ENCODE results near the gene NRBP1. TPM values are rescaled to one million over a fixed set of nuclear protein-coding genes. Genes with fewer than 3 reads are reported as not detected.

The NRBP1 gene
- total RNA-seq, 4 donors from 2014 or later, result 74.8 to 96.0 (median 85.8) TPM

GRCh38 chr2:27485496-27485895, 57.1 kb downstream of the NRBP1 start:
- H3K36me3 ChIP-seq, result peaks cover 17 to 50% (median 43%) of the 10 kb centered on the region in 4 donors
- intact Hi-C loops (cut with DNase I), result loop anchor here (5.0 kb wide), 1 partner anchor 58 kb away; the partner anchor contains the start of gene NRBP1

GRCh38 chr2:27489118-27489497, 60.7 kb downstream of the NRBP1 start:
- Histone ChIP-seq H3K27ac (replicated peaks in 1 of 4) (peak overlapping the region; percentile 73 to 82 (median 76)), H3K9me3 (no peaks in the 10 kb centered on the region), H3K4me3 (peak overlapping the region; percentile 62 to 70 (median 66)), H3K36me3 (peaks cover 0 to 22% (median 13%) of the 10 kb centered on the region in 4 donors), H3K4me1 (peaks cover 7 to 28% (median 23%) of the 10 kb centered on the region in 4 donors), H3K27me3 (no peaks in the 10 kb centered on the region)
- intact Hi-C loops (cut with DNase I), result loop anchor here (5.0 kb wide), 1 partner anchor 62 kb away; the partner anchor contains the start of gene NRBP1
- peak in 1 of 3 experiments; percentile 19 for TF ChIP-seq CTCF (IDR thresholded peaks at IDR 0.05)
- TF ChIP-seq POLR2A (IDR thresholded peaks at IDR 0.05; ENCODE audit: low read depth), result no peak
- TF ChIP-seq EP300 (IDR thresholded peaks at IDR 0.05), result no peak
- DNase-seq (ENCODE audit: extremely low spot score), result no peak
- 3% methylated on average over 11 of the region's 11 CpGs for WGBS

More at GRCh38 chr2:27485496-27485895, 57.1 kb downstream of the NRBP1 start:
- H3K27ac ChIP-seq (replicated peaks in 1 of 4), result no peak overlapping the region
- H3K27me3 ChIP-seq, result no peaks in the 10 kb centered on the region
- H3K4me3 ChIP-seq, result no peak overlapping the region
- WGBS, result 67% methylated on average over 3 of the region's 3 CpGs
- H3K9me3 ChIP-seq, result no peaks in the 10 kb centered on the region
- no peak for DNase-seq (ENCODE audit: extremely low spot score)
- TF ChIP-seq POLR2A (IDR thresholded peaks at IDR 0.05; ENCODE audit: low read depth) (no peak), CTCF (IDR thresholded peaks at IDR 0.05) (no peak), POLR2AphosphoS5 (IDR thresholded peaks at IDR 0.05) (no peak), EP300 (IDR thresholded peaks at IDR 0.05) (no peak)
- H3K4me1 ChIP-seq, result peaks cover 7 to 24% (median 19%) of the 10 kb centered on the region in 4 donors

GRCh38 chr2:27489498-27490397, 61.3 kb downstream of the NRBP1 start, which contains the start of gene IFT172:
TSS of gene IFT172 (minus strand) at chr2:27489743. CDS start at chr2:27489653, 90 bp downstream.
- Histone ChIP-seq H3K9me3 (no peaks in the 10 kb centered on the region), H3K4me3 (peak within 1 kb of the TSS; percentile 62 to 70 (median 66)), H3K27ac (replicated peaks in 1 of 4) (peak within 1 kb of the TSS; percentile 73 to 82 (median 76)), H3K4me1 (peaks cover 10 to 35% (median 29%) of the 10 kb centered on the region in 4 donors), H3K27me3 (peaks cover 0 to 1% (median 0%) of the 10 kb centered on the region in 4 donors), H3K36me3 (peaks cover 0 to 15% (median 7%) of the 10 kb centered on the region in 4 donors)
- TF ChIP-seq EP300 (IDR thresholded peaks at IDR 0.05), result no peak
- TF ChIP-seq CTCF (IDR thresholded peaks at IDR 0.05), result no peak
- peak; percentile 97 to 98 for TF ChIP-seq POLR2AphosphoS5 (IDR thresholded peaks at IDR 0.05)
- TF ChIP-seq POLR2A (IDR thresholded peaks at IDR 0.05; ENCODE audit: low read depth), result peak; percentile 20
- WGBS, result 20% methylated on average over 16 of the region's 43 CpGs
- intact Hi-C loops (cut with DNase I), result loop anchor here (2.0 to 5.0 kb wide), 2 partner anchors 62 to 93 kb away; partner anchors contain the start of genes NRBP1 and ZNF512
- DNase-seq (ENCODE audit: extremely low spot score), result peak; percentile 100

Small RNA genes within 50 kb of the gene (small RNA-seq; reads per million reads assigned to genes)
- 0 reads per million in 3 donors for gene RNU6-986P

Other genes starting within 250 kb of the NRBP1 start
- gene ATRAID, start 216.6 kb upstream of the NRBP1 start, total RNA-seq, result 100 to 1,000 TPM; 118 to 143 (median 130) TPM
- 10 to 100 TPM in 3 of 4 donors, 1 to 10 TPM in 1; 7.5 to 21.5 (median 13.6) TPM for gene SLC5A6, start 216.4 kb upstream of the NRBP1 start, total RNA-seq
- gene CAD, start 211.3 kb upstream of the NRBP1 start, total RNA-seq, result 10 to 100 TPM; 12.4 to 28.3 (median 16.6) TPM
- not detected for gene SLC30A3, start 165.6 kb upstream of the NRBP1 start, total RNA-seq
- gene DNAJC5G, start 153.2 kb upstream of the NRBP1 start, total RNA-seq, result under 1 TPM in 1 of 4 donors, not detected in 3; 0.42 TPM
- under 1 TPM in 1 of 4 donors, not detected in 3; 0.32 TPM for gene TRIM54, start 146.2 kb upstream of the NRBP1 start, total RNA-seq
- gene UCN, start 120.2 kb upstream of the NRBP1 start, total RNA-seq, result 1 to 10 TPM; 1.8 to 6.1 (median 3.3) TPM
- 10 to 100 TPM; 46.7 to 70.2 (median 60.6) TPM for gene MPV17, start 105.5 kb upstream of the NRBP1 start, total RNA-seq
- gene GTF3C2, start 71.9 kb upstream of the NRBP1 start, total RNA-seq, result 10 to 100 TPM; 27.5 to 44.3 (median 31.6) TPM
- gene EIF2B4, start 58.3 kb upstream of the NRBP1 start, total RNA-seq, result 10 to 100 TPM; 39.0 to 50.1 (median 44.9) TPM
- 100 to 1,000 TPM in 3 of 4 donors, 10 to 100 TPM in 1; 84.7 to 151 (median 124) TPM for gene SNX17, start 58.0 kb upstream of the NRBP1 start, total RNA-seq
- gene ZNF513, start 47.9 kb upstream of the NRBP1 start, total RNA-seq, result 10 to 100 TPM in 3 of 4 donors, 1 to 10 TPM in 1; 8.3 to 14.5 (median 11.4) TPM
- gene PPM1G, start 19.0 kb upstream of the NRBP1 start, total RNA-seq, result 10 to 100 TPM; 46.1 to 71.8 (median 62.7) TPM
- gene KRTCAP3, start 13.8 kb downstream of the NRBP1 start, total RNA-seq, result under 1 TPM in 1 of 4 donors, not detected in 3; 0.45 TPM
- gene IFT172, start 61.1 kb downstream of the NRBP1 start, total RNA-seq, result 10 to 100 TPM; 12.1 to 29.7 (median 25.0) TPM
- 10 to 100 TPM in 2 of 4 donors, 1 to 10 TPM in 2; 3.3 to 12.6 (median 9.8) TPM for gene FNDC4, start 66.6 kb downstream of the NRBP1 start, total RNA-seq
- gene GCKR, start 68.2 kb downstream of the NRBP1 start, total RNA-seq, result under 1 TPM in 1 of 4 donors, not detected in 3; 0.23 TPM
- gene ZNF512, start 154.4 kb downstream of the NRBP1 start, total RNA-seq, result 10 to 100 TPM; 29.5 to 39.3 (median 33.7) TPM
- 1 to 10 TPM; 2.7 to 6.2 (median 5.2) TPM for gene CCDC121, start 200.4 kb downstream of the NRBP1 start, total RNA-seq
- gene GPN1, start 200.4 kb downstream of the NRBP1 start, total RNA-seq, result 10 to 100 TPM; 18.8 to 28.1 (median 22.7) TPM
- gene SUPT7L, start 235.0 kb downstream of the NRBP1 start, total RNA-seq, result 10 to 100 TPM; 18.5 to 23.1 (median 20.7) TPM
- gene SLC4A1AP, start 235.3 kb downstream of the NRBP1 start, total RNA-seq, result 10 to 100 TPM; 16.7 to 22.8 (median 20.1) TPM

Measured in esophagus muscularis mucosa (tissue), 4 donors.